Mucosa of rectum (tissue), 2 donors: ENCODE results near the gene TIMP2.

Experiments used
- H3K27ac ChIP-seq, 2 donors: one replicate each; pipeline ENCODE4 v1.7.0; 2013; ENCODE audit warnings: inconsistent platforms in 2 of 2, low read depth in 2 of 2, low read length in 2 of 2
- H3K27me3 ChIP-seq, 2 donors: one replicate each; pipeline ENCODE4 v1.7.0; 2013; ENCODE audit warnings: low read length in 2 of 2; ENCODE audit not compliant: control insufficient read depth in 2 of 2, insufficient read depth in 2 of 2
- H3K36me3 ChIP-seq, 2 donors: one replicate each; pipeline ENCODE4 v1.7.0; 2013; ENCODE audit warnings: low read length in 2 of 2; ENCODE audit not compliant: control insufficient read depth in 2 of 2, insufficient read depth in 2 of 2
- H3K4me1 ChIP-seq, 2 donors: one replicate each; pipeline ENCODE4 v1.7.0; 2013; ENCODE audit warnings: low read length in 2 of 2, mild to moderate bottlenecking in 1 of 2; ENCODE audit not compliant: control insufficient read depth in 2 of 2, insufficient read depth in 2 of 2
- H3K4me3 ChIP-seq, 2 donors: one replicate each; pipeline ENCODE4 v1.7.0; 2013; ENCODE audit warnings: low read length in 2 of 2
- H3K9ac ChIP-seq, 2 donors: one replicate each; pipeline ENCODE4 v1.7.0; 2013; ENCODE audit warnings: low read length in 2 of 2, low read depth in 1 of 2, mild to moderate bottlenecking in 1 of 2
- H3K9me3 ChIP-seq, 2 donors: one replicate each; pipeline ENCODE4 v1.7.0; 2013; ENCODE audit warnings: low read length in 2 of 2; ENCODE audit not compliant: control insufficient read depth in 2 of 2
- donor health status: healthy.
- donor health status: Normal muscosa, but diverticular disease.

Gene TIMP2

DNA sequence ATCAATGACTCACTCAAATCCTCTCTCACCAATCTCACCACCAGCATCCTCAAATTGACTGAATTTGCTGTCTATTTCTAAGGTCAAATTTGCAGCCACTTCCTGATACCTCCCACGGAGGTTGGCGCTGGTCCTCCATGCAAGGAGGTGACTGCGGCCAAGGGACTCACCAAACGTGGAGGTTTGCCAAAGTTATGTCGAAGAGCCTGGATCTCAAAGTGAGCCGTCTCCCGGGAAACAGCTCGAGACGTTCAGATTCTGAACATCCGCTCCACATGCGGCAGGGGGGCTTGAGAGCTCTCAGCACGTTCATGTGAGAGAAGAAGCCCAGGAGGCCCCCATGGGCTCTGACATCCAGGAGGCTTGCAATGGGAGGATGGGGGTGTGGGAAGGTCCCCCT, 31.9 kb upstream of the TIMP2 start:
- Histone ChIP-seq H3K4me1 (peaks cover 8 to 20% of the 10 kb centered on the region in 2 donors), H3K4me3 (no peak overlapping the region), H3K36me3 (no peaks in the 10 kb centered on the region), H3K27me3 (no peaks in the 10 kb centered on the region), H3K27ac (no peak overlapping the region), H3K9ac (no peak overlapping the region), H3K9me3 (no peaks in the 10 kb centered on the region)

DNA sequence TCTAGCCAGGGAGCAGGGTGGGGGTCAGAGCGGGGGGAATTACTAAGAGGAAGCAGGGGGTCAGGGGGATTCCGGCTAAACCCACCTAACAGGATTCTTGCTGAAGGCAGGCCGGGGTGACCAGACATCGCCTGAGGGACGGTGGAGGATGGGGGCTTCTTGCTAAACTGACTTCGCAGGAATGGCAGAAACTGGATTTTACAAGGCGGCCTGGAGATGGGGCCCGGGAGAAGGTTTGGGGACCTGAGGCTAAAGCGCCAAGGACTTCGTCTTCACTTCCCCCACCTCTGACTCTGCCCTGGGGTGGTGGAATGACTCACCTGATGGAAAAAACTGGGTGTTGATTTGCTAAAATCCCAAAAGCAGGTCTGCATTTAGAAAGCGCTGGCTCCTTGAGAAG, 31.1 kb upstream of the TIMP2 start:
- H3K9ac ChIP-seq: no peak overlapping the region
- H3K4me3 ChIP-seq: no peak overlapping the region
- no peaks in the 10 kb centered on the region for H3K9me3 ChIP-seq
- H3K27ac ChIP-seq: no peak overlapping the region
- no peaks in the 10 kb centered on the region for H3K27me3 ChIP-seq
- peaks cover 3 to 20% of the 10 kb centered on the region in 2 donors for H3K4me1 ChIP-seq
- H3K36me3 ChIP-seq: no peaks in the 10 kb centered on the region

DNA sequence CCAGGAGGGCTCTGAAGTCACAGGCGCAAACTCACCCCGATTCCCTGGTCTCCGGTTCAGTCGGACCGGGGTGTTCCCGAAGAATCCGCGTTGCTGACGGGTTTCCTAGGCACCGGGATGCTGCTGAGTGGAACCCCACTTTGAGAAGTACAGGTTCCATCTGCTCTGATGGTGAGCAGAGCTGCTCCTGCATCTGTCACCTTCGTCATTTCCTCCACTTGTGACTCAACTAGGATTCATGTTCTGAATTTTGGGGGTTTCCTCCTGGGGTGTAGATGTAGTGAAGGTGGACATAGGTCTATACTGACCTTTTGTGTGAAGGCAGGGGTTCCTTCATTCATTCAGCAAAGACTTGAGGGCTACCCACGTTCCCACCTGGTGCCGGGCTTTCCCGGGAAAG, 29.5 kb upstream of the TIMP2 start:
- H3K9me3 ChIP-seq: peaks cover 0 to 3% of the 10 kb centered on the region in 2 donors
- H3K36me3 ChIP-seq: no peaks in the 10 kb centered on the region
- H3K27ac ChIP-seq: no peak overlapping the region

DNA sequence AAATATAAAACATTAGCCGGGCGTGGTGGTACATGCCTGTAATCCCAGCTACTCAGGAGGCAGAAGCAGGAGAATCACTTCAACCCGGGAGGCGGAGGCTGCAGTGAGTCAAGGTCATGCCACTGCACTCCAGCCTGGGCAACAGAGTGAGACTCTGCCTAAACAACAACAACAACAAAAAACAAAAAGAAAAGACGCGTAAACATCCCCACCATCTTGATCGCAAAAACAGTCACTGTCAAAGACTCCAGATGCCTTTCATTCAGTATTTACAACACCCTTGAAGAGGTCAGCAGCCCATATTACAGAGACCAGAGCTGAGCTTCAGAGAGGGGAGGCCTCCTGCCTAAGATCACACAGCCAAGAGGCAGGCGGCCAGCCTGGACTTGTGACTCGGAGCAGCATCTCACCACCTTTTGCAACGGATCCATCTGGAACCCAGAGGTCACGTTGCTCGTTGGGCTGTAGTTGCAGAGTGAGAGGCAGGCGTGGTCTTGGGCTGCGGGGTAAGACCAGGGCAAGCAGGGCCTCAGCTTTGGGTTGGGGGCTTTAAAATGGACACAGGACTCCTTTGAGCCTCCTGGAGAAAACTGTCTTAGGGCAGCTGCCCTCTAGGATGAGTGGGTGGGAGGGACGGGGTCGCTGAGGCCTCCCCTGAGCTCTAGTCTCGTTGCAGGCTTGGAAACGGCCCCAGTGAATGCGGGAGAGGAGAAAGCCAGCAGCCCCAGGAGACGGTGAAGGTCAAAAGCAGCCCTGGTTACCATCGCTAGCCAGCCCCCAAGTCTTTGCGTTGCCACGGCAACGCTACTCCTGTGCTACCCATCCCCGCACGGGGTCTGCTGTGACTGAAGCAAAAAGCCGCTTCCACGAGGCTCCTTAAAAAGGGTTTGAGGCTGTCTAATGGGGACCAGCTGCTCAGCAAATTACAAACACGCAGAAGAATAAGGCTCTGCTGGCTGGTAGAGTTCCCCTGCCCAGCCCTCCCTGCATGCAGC, 28.5 kb upstream of the TIMP2 start:
- H3K27me3 ChIP-seq: no peaks in the 10 kb centered on the region
- no peak overlapping the region for H3K9ac ChIP-seq
- H3K36me3 ChIP-seq: no peaks in the 10 kb centered on the region
- H3K9me3 ChIP-seq: peaks cover 0 to 3% of the 10 kb centered on the region in 2 donors
- peaks cover 0 to 16% of the 10 kb centered on the region in 2 donors for H3K4me1 ChIP-seq
- no peak overlapping the region for H3K4me3 ChIP-seq
- H3K27ac ChIP-seq: no peak overlapping the region

More for the DNA sequence above, 29.5 kb upstream of the TIMP2 start:
- H3K9ac ChIP-seq: no peak overlapping the region
- H3K27me3 ChIP-seq: no peaks in the 10 kb centered on the region
- H3K4me3 ChIP-seq: no peak overlapping the region
- peaks cover 0 to 16% of the 10 kb centered on the region in 2 donors for H3K4me1 ChIP-seq

DNA sequence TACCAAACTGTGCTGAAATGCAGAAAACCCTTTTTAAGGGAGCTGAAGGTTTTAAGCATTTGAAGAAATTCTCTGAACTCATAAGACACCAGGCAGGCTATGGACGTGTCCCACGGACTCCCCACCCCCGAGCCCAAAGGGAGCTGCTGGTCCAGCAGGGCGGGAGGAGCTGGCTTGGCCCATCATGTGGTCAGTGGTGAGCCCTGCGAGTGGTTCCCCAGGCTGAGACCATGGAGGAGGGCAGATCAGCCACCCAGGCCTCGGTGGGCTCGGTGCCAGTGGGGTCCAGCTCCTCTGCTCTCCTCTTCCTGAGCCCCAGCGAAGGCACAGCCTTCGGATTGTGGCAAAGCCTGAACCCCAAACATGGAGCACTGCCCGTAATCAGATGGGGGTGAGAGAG, 27.5 kb upstream of the TIMP2 start:
- Histone ChIP-seq H3K4me1 (peaks cover under 1 to 15% of the 10 kb centered on the region in 2 donors), H3K36me3 (no peaks in the 10 kb centered on the region), H3K4me3 (no peak overlapping the region), H3K27ac (peak overlapping the region; percentile 43 to 54), H3K9ac (peak overlapping the region in 1 of 2 donors; percentile 54), H3K27me3 (no peaks in the 10 kb centered on the region), H3K9me3 (peaks cover 0 to 3% of the 10 kb centered on the region in 2 donors)

DNA sequence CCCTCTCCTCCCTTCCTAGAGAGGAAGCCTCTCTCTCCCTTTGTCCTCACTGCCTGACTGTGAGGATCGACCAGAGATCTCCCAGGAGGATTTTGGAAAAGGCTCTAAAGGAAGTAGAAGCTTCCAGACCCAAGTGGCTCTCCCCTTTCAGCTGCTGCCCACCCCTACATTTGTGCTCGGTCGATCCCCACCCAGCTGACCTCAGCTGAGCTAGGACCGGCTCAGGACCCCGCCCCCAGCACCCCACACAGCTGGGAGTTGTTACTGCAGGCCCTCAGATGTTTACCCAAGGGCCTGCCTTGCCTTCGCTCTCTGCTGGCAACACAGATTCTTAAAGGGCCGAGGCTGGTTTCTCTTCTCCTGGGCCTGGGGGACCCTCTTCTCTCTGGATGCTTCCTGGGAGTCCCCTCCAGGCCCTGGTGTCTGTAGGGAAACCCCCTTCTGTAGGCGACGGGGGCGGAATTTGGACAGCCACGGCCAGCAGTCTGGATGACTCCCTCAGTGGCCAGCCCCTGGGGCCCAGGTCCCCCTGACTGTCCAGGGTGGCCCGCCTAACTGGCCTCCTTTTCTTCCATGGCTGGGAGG, 26.9 kb upstream of the TIMP2 start:
- Histone ChIP-seq H3K27me3 (no peaks in the 10 kb centered on the region), H3K4me3 (no peak overlapping the region), H3K27ac (peak overlapping the region; percentile 43 to 54), H3K4me1 (peaks cover 7 to 22% of the 10 kb centered on the region in 2 donors), H3K9me3 (peaks cover 0 to 3% of the 10 kb centered on the region in 2 donors), H3K36me3 (no peaks in the 10 kb centered on the region), H3K9ac (peak overlapping the region in 1 of 2 donors; percentile 54)

DNA sequence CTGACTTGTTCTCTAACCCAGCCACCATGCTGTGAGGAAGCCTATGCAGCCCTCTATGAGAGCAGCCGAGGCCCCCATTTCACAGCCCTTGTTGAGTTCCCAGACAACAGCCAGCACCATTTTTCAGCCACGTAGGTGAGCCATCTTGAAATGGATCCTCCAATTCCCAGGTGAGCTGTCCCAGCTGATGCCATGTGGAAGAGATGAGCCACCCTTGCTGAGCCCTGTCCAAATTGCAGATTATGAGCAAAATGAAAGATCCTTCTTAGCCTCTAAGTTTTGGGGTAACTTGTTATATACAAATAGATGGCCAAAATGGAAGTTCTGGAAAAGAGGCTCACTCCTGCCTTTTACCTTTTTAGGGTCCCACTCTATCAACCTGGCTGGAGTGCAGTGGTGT, 25.7 kb upstream of the TIMP2 start:
- no peaks in the 10 kb centered on the region for H3K36me3 ChIP-seq
- H3K27ac ChIP-seq: no peak overlapping the region
- H3K9me3 ChIP-seq: peaks cover 0 to 3% of the 10 kb centered on the region in 2 donors
- H3K27me3 ChIP-seq: no peaks in the 10 kb centered on the region
- peaks cover 7 to 23% of the 10 kb centered on the region in 2 donors for H3K4me1 ChIP-seq
- H3K9ac ChIP-seq: no peak overlapping the region
- H3K4me3 ChIP-seq: no peak overlapping the region

DNA sequence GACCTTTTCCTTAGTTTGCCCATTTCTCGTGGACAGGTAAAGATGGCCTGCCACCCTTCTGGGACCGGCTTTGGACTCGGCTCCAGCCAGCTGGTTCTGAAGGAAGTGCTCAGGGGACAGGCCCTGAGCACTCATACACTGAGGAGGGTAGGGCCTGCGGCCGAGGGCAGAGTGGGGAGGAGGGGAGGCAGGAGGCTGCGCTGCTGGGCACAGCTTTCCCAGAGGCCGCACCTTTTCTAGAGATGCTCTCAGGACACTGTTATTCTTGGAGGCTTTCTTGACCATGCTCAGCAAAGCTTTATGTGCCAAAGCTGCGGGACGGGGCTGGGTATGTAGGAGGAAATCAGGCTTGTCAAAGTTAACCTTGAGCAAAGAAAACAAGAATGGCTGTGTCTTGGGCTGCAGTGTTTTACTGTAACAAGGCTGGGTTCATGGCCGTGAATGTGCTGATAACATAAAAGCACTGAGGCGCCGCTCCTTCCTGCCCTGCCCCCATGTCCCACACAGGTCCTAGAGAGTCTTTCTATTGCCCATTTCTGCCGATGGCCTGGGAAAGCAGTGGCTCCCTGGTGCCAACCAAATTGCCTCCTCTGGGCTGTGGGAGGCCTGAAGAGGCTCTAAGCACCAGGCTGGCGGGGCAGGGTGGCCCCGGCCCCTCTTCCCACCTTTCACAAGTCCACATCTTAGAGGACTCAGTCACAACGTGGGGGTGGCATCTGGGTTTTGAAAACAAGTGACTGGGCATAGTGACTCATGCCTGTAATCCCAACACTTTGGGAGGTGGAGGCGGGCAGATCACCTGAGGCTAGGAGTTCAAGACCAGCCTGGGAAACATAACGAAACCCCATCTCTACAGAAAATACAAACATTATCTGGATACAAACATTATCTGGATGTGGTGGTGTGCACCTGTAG, 22.3 kb upstream of the TIMP2 start:
- H3K4me1 ChIP-seq: peaks cover 7 to 20% of the 10 kb centered on the region in 2 donors
- H3K27me3 ChIP-seq: no peaks in the 10 kb centered on the region
- H3K4me3 ChIP-seq: peak overlapping the region in 1 of 2 donors; percentile 13
- peak overlapping the region in 1 of 2 donors; percentile 26 for H3K9ac ChIP-seq
- H3K36me3 ChIP-seq: no peaks in the 10 kb centered on the region
- H3K27ac ChIP-seq: peak overlapping the region in 1 of 2 donors; percentile 55
- H3K9me3 ChIP-seq: peaks cover 0 to 3% of the 10 kb centered on the region in 2 donors

DNA sequence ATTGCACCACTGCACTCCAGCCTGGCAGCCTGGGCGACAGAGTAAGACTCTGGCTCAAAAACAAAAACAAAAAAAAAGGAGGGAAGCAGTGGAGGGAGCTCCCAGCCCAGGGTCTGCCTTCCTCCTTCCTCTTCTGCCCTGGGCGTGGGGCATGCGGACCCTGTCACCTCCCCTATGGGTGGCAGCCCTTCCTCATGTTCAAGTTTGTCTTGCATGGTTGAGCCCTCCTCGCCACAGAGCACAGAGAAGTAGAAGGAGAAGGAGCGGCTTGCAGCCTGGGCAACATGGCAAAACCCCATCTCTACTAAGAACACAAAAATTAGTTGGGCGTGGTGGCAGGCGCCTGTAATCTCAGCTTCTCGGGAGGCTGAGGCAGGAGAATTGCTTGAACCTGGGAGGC, 21.4 kb upstream of the TIMP2 start:
- Histone ChIP-seq H3K9ac (no peak overlapping the region), H3K27me3 (no peaks in the 10 kb centered on the region), H3K4me3 (no peak overlapping the region), H3K9me3 (peaks cover 0 to 3% of the 10 kb centered on the region in 2 donors), H3K36me3 (no peaks in the 10 kb centered on the region), H3K4me1 (peaks cover 7 to 11% of the 10 kb centered on the region in 2 donors), H3K27ac (no peak overlapping the region)
